ENCODE data around the gene DDT. TPM values are rescaled to one million over a fixed set of nuclear protein-coding genes. Genes with fewer than 3 reads are reported as not detected.
"Not testable (repeated sequence)": the region's sequence is repeated elsewhere in the genome, so short reads cannot be mapped to it uniquely, and the experiment has no call there.

Gene DDT
- total RNA-seq, 3 donors from 2014 or later: 151 to 232 (median 190) TPM

GRCh38 chr22:23922921-23923320 lies 51.3 kb downstream of the DDT start:
- ATAC-seq (no peak), DNase-seq (no peak)
- Histone ChIP-seq H3K36me3 (ENCODE audit: low read depth) (peaks cover 5% of the 10 kb centered on the region), H3K9me3 (peaks cover 16% of the 10 kb centered on the region), H3K4me3 (no peak overlapping the region), H3K4me1 (ENCODE audit: low read depth) (no peaks in the 10 kb centered on the region)
- TF ChIP-seq CTCF (IDR thresholded peaks at IDR 0.05): no peak
- intact Hi-C loops (cut with DNase I, micrococcal nuclease): no loop called here

DNA sequence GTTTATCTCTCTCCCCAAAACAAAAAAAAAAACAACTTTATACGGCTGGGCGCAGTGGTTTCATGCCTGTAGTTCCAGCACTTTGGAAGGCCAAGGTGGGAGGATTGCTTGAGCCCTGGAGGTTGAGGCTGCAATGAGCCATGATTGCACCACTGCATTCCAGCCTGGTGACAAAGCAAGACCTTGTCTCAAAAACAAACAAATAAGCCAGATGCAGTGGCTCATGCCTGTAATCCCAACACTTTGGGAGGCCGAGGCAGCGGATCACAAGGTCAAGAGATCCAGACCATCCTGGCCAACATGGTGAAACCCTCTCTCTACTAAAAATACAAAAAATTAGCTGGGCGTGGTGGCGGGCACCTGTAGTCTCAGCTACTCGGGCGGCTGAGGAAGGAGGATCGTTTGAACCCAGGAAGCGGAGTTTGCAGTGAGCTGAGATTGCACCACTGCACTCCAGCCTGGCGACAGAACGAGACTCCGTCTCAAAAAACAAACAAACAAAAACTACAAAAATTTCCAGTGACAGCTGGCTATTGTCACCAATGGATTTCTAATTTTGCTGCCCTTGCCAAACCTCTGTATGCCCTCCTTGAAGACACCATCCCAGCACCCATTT lies 52.5 kb downstream of the DDT start:
- H3K4me3 ChIP-seq; intact Hi-C loops (cut with DNase I, micrococcal nuclease); H3K36me3 ChIP-seq (ENCODE audit: low read depth); H3K4me1 ChIP-seq (ENCODE audit: low read depth); ATAC-seq; DNase-seq: not testable (repeated sequence)
- H3K9me3 ChIP-seq: peaks cover 16% of the 10 kb centered on the region

Other genes starting within 250 kb of the DDT start
- 1 to 10 TPM; 3.4 to 7.5 (median 3.7) TPM for gene ZNF70, start 223.3 kb downstream of the DDT start, total RNA-seq
- gene VPREB3, start 220.0 kb downstream of the DDT start, total RNA-seq: 1 to 10 TPM in 2 of 3 donors, under 1 TPM in 1; 0.79 to 1.8 (median 1.2) TPM
- gene C22orf15, start 211.5 kb downstream of the DDT start, total RNA-seq: under 1 TPM in 1 of 3 donors, not detected in 2; 0.44 TPM
- 100 to 1,000 TPM; 279 to 464 (median 462) TPM for gene CHCHD10, start 206.5 kb downstream of the DDT start, total RNA-seq
- 1 to 10 TPM; 2.0 to 6.3 (median 4.0) TPM for gene MMP11, start 201.6 kb downstream of the DDT start, total RNA-seq
- gene SMARCB1, start 187.5 kb downstream of the DDT start, total RNA-seq: 10 to 100 TPM; 60.1 to 85.1 (median 69.3) TPM
- 10 to 100 TPM in 1 of 3 donors, 1 to 10 TPM in 2; 4.4 to 18.8 (median 7.9) TPM for gene DERL3, start 135.4 kb downstream of the DDT start, total RNA-seq
- 10 to 100 TPM; 11.5 to 14.7 (median 12.5) TPM for gene SLC2A11, start 116.6 kb downstream of the DDT start, total RNA-seq
- 100 to 1,000 TPM; 142 to 414 (median 209) TPM for gene MIF, start 80.1 kb downstream of the DDT start, total RNA-seq
- 1 to 10 TPM; 1.1 to 4.5 (median 2.0) TPM for gene GSTT2B, start 13.2 kb downstream of the DDT start, total RNA-seq
- 1 to 10 TPM in 2 of 3 donors, not detected in 1; 3.8 to 4.0 TPM for gene DDTL, start 7.6 kb downstream of the DDT start, total RNA-seq
- gene GSTT2, start 5.7 kb upstream of the DDT start, total RNA-seq: not detected
- not detected for gene GSTT4, start 31.0 kb upstream of the DDT start, total RNA-seq
- 10 to 100 TPM; 66.8 to 87.4 (median 79.2) TPM for gene CABIN1, start 36.9 kb upstream of the DDT start, total RNA-seq
- 1 to 10 TPM; 1.3 to 3.9 (median 3.3) TPM for gene SUSD2, start 207.0 kb upstream of the DDT start, total RNA-seq

Measured in mucosa of descending colon (tissue), 3 donors.